Heart left ventricle (tissue), 13 donors: Measurements from ENCODE around the gene RNF180.

Source experiments
- POLR2A ChIP-seq, 2 donors: fragments of 450-650 bp; IDR thresholded peaks; one replicate each; pipeline ENCODE4 v1.6.1; 2017; ENCODE audit warnings: antibody characterized with exemption in 2 of 2, mild to moderate bottlenecking in 2 of 2, moderate library complexity in 2 of 2
- TF ChIP-seq, protein P1 (sequence below), 12 donors: fragments of 200-600 bp; sonication (generic) in 4 of 12; IDR thresholded peaks; one replicate each; pipeline versions ENCODE4 v1.5.0 to v1.8.0; 2018 to 2022; ENCODE audit warnings: antibody characterized with exemption in 12 of 12, mild to moderate bottlenecking in 5 of 12
- donor health status: ischemic (EF 13 %, LVEDD 7.1; RV severe dilation, severe dysfunction).
- donor health status: DM: no; HTN: yes; CAD: no.
- donor health status: DM: no; HTN: no; CAD: no.
- donor health status: ischemic (EF 25% LVEDD 6.9; RV normal size, moderate dysfunction).
- donor health status: ischemic (EF 25% LVEDD 5.7; RV mildly dilated, moderate dysfunction).
- donor health status: ischemic (EF 35%, LVEDD 5.7; RV mildly dilated, moderate dysfunction).
- donor health status: nonischemic (EF 11% LVEDD 7.7; RV severe dilation, severe dysfunction).
- donor health status: DM: yes; HTN: yes; CAD: no.
- donor health status: PGD.
- donor health status: ischemic (EF 29% LVEDD 5.4; RV normal size, mild dysfunction).
- donor health status: nonischemic (EF 23%, LVEDD 6.1; RV moderate dilation, normal function).

DNA sequence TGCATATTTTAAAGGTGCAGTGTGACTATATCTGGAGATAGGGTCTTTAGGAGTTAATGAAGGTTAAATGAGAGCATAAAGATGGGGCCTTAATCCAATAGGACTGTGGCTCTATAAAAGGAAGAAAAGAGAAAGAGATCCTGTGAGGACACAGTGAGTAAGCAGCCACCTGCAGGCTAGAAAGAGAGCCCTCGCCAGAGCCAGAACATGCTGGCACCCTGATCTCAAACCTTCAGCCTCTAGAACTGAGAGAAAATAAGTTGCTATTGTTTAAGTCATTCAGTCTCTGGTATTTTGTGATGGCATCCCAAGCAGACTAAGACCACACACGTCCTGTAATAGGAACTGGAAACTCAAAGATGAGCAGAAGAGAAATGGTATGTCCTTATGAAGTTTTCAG is 41.0 kb downstream of the RNF180 start:
- TF ChIP-seq, protein P1, sequence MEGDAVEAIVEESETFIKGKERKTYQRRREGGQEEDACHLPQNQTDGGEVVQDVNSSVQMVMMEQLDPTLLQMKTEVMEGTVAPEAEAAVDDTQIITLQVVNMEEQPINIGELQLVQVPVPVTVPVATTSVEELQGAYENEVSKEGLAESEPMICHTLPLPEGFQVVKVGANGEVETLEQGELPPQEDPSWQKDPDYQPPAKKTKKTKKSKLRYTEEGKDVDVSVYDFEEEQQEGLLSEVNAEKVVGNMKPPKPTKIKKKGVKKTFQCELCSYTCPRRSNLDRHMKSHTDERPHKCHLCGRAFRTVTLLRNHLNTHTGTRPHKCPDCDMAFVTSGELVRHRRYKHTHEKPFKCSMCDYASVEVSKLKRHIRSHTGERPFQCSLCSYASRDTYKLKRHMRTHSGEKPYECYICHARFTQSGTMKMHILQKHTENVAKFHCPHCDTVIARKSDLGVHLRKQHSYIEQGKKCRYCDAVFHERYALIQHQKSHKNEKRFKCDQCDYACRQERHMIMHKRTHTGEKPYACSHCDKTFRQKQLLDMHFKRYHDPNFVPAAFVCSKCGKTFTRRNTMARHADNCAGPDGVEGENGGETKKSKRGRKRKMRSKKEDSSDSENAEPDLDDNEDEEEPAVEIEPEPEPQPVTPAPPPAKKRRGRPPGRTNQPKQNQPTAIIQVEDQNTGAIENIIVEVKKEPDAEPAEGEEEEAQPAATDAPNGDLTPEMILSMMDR (IDR thresholded peaks at IDR 0.05) = no peak
- TF ChIP-seq POLR2A (IDR thresholded peaks at IDR 0.05) = no peak
